IMR-90 (cell line): ENCODE results near the gene PAGE2. TPM values are rescaled to one million over a fixed set of nuclear protein-coding genes. Genes with fewer than 3 reads are reported as not detected.
"Not testable (repeated sequence)": the region's sequence is repeated elsewhere in the genome, so short reads cannot be mapped to it uniquely, and the experiment has no call there.

Source experiments
- ATAC-seq: fragments of 200-7000 bp; cut with Tn5 transposase; 2 replicates; pipeline ENCODE4 v1.9.1; 2020; ENCODE audit warnings: low read depth, mild to moderate bottlenecking, moderate library complexity
- BruUV-seq: library from RNA; stranded (reverse); fragments of 400-500 nt; replicated peaks from 2 replicates; lab custom pipeline; 2021; lab: Mats Ljungman, UMichigan
- CTCF ChIA-PET: fragments of 300-600 bp; formaldehyde crosslinking; extraction: SDS; loops from one replicate; lab custom pipeline; 2021; ENCODE audit warnings: antibody characterized with exemption; lab: Yijun Ruan, JAX
- POLR2A ChIA-PET: fragments of 300-600 bp; sonication (Branson Sonifier 250); formaldehyde crosslinking; loops from one replicate; lab custom pipeline; 2022; ENCODE audit warnings: antibody characterized with exemption; ENCODE audit not compliant: unreplicated experiment; lab: Charles Lee
- DNase-seq: peaks from one replicate; pipeline ENCODE4 v3.0.0; 2013
- H2AFZ ChIP-seq: replicated peaks from 2 replicates; pipeline ENCODE3; 2013; ENCODE audit warnings: low read length, mild to moderate bottlenecking; ENCODE audit not compliant: poor library complexity
- H2AK5ac ChIP-seq: 2 replicates; pipeline ENCODE4 v1.6.1; 2013; ENCODE audit warnings: low read depth, low read length, inconsistent platforms
- H2AK9ac ChIP-seq: replicated peaks from 2 replicates; pipeline ENCODE3; 2013; ENCODE audit warnings: mild to moderate bottlenecking, low read depth, low read length, moderate library complexity; ENCODE audit not compliant: poor library complexity
- H2BK120ac ChIP-seq: 2 replicates; pipeline ENCODE4 v1.6.1; 2013; ENCODE audit warnings: low read depth, low read length, inconsistent platforms
- H2BK15ac ChIP-seq: 3 replicates; pipeline ENCODE4 v1.6.1; 2013; ENCODE audit warnings: low read depth, low read length, inconsistent platforms
- H2BK20ac ChIP-seq: 2 replicates; pipeline ENCODE4 v1.6.1; 2013; ENCODE audit warnings: low read depth, mild to moderate bottlenecking, inconsistent platforms, low read length, moderate library complexity
- H2BK5ac ChIP-seq: 2 replicates; pipeline ENCODE4 v1.6.1; 2013; ENCODE audit warnings: mild to moderate bottlenecking, low read depth, low read length, inconsistent platforms; ENCODE audit not compliant: poor library complexity, severe bottlenecking
- H3K14ac ChIP-seq: replicated peaks from 2 replicates; pipeline ENCODE4 v1.6.1; 2013; ENCODE audit warnings: low read depth, low read length, inconsistent platforms
- H3K18ac ChIP-seq: 2 replicates; pipeline ENCODE4 v1.6.1; 2013; ENCODE audit warnings: low read depth, low read length, control low read depth
- H3K23ac ChIP-seq: 2 replicates; pipeline ENCODE4 v1.6.1; 2013; ENCODE audit warnings: low read depth, low read length, inconsistent platforms
- H3K27ac ChIP-seq: 2 replicates; pipeline ENCODE4 v1.5.1; 2013; ENCODE audit warnings: mild to moderate bottlenecking, control low read depth, low read length; ENCODE audit not compliant: insufficient read depth
- H3K27me3 ChIP-seq: 2 replicates; pipeline ENCODE4 v1.6.1; 2013; ENCODE audit warnings: low read length; ENCODE audit not compliant: control insufficient read depth, insufficient read depth
- H3K36me3 ChIP-seq: 2 replicates; pipeline ENCODE4 v1.6.1; 2013; ENCODE audit warnings: low read length, mixed read lengths; ENCODE audit not compliant: control insufficient read depth, insufficient read depth
- H3K4ac ChIP-seq: 2 replicates; pipeline ENCODE4 v1.6.1; 2013; ENCODE audit warnings: low read depth, low read length, inconsistent platforms
- H3K4me1 ChIP-seq: 2 replicates; pipeline ENCODE4 v1.6.1; 2013; ENCODE audit warnings: low read length, mixed read lengths; ENCODE audit not compliant: control insufficient read depth, insufficient read depth
- H3K4me2 ChIP-seq: 2 replicates; pipeline ENCODE4 v1.6.1; 2013; ENCODE audit warnings: low read depth, mild to moderate bottlenecking, control low read depth, low read length, moderate library complexity
- H3K4me3 ChIP-seq: 2 replicates; pipeline ENCODE4 v1.5.1; 2013; ENCODE audit warnings: low read depth, mild to moderate bottlenecking, control low read depth, low read length, moderate library complexity; ENCODE audit not compliant: insufficient read depth
- H3K56ac ChIP-seq: 2 replicates; pipeline ENCODE4 v1.6.1; 2013; ENCODE audit warnings: low read length, inconsistent platforms; ENCODE audit not compliant: insufficient read depth; ENCODE audit errors: extremely low read depth
- H3K79me1 ChIP-seq, 2 experiments: 2 replicates each; pipeline ENCODE4 v1.6.1; 2013; ENCODE audit warnings: low read length in 2 of 2, inconsistent platforms in 1 of 2, low read depth in 1 of 2
- H3K9ac ChIP-seq: 2 replicates; pipeline ENCODE4 v1.6.1; 2013; ENCODE audit warnings: low read depth, low read length, control low read depth
- H3K9me1 ChIP-seq: 2 replicates; pipeline ENCODE4 v1.6.1; 2013; ENCODE audit warnings: low read length, inconsistent platforms; ENCODE audit not compliant: insufficient read depth
- H3K9me3 ChIP-seq: 2 replicates; pipeline ENCODE4 v1.6.1; 2013; ENCODE audit warnings: low read length; ENCODE audit not compliant: control insufficient read depth, insufficient read depth
- H4K20me1 ChIP-seq: 2 replicates; pipeline ENCODE4 v1.6.1; 2013; ENCODE audit warnings: low read length, inconsistent platforms; ENCODE audit not compliant: insufficient read depth
- H4K5ac ChIP-seq: 2 replicates; pipeline ENCODE4 v1.6.1; 2013; ENCODE audit warnings: mild to moderate bottlenecking, low read depth, low read length, control low read depth
- H4K8ac ChIP-seq, 2 experiments: 2 replicates each; pipeline ENCODE4 v1.6.1; 2013; ENCODE audit warnings: low read depth in 2 of 2, low read length in 2 of 2, control low read depth in 1 of 2, inconsistent platforms in 1 of 2
- H4K91ac ChIP-seq: 2 replicates; pipeline ENCODE4 v1.6.1; 2013; ENCODE audit warnings: low read depth, low read length, inconsistent platforms; ENCODE audit not compliant: insufficient read depth
- WGBS, 2 experiments: methylation state at CpG; one replicate each; pipeline versions ENCODE4 v1.1.5 to v1.1.7; 2013; ENCODE audit warnings: missing lambda C conversion rate in 2 of 2; ENCODE audit not compliant: insufficient read length in 1 of 2; ENCODE audit errors: extremely low coverage in 2 of 2; 5-methylcytosine and 5-hydroxymethylcytosine counted together
- dilution Hi-C: fragments of 300-500 bp; cut with HindIII; formaldehyde crosslinking; loops from one replicate; pipeline ENCODE4 v1.14.3; 2018; ENCODE audit warnings: low sequenced_read_pairs; ENCODE audit not compliant: unreplicated experiment
- in situ Hi-C: fragments of 300-500 bp; cut with MboI; formaldehyde crosslinking; loops from 3 replicates; pipeline ENCODE4 v1.14.3; 2019; ENCODE audit warnings: low sequenced_read_pairs, inconsistent platforms, mixed read lengths
- intact Hi-C: fragments of 100-400 bp; cut with micrococcal nuclease; formaldehyde crosslinking; loops from 2 replicates; pipeline ENCODE4 v1.10.0; 2022
- polyA plus RNA-seq, 3 experiments: library from polyadenylated mRNA; depleted of rRNA; stranded (reverse); fragments of >200 nt; gene quantifications; 2 replicates each; pipeline ENCODE4 v1.2.3, GENCODE V29; 2012; ENCODE audit warnings: low replicate concordance in 1 of 3
- total RNA-seq: library from RNA; depleted of rRNA; stranded (reverse); fragments of >200 nt; gene quantifications from 2 replicates; pipeline ENCODE4 v1.2.3, GENCODE V29; 2012

PAGE2 gene
- total and polyA plus RNA-seq, 2 of the 4 experiments (the other 2 are of a cell fraction), result not detected

- H2BK15ac ChIP-seq, H3K4me2 ChIP-seq, H3K4me3 ChIP-seq, H3K27me3 ChIP-seq, ATAC-seq, H3K79me1 ChIP-seq, H4K20me1 ChIP-seq, H3K27ac ChIP-seq, dilution Hi-C loops, H2BK5ac ChIP-seq, intact Hi-C loops, H2BK120ac ChIP-seq, H3K9ac ChIP-seq, H3K14ac ChIP-seq, H3K4ac ChIP-seq, H3K9me3 ChIP-seq, DNase-seq, H2AK5ac ChIP-seq, H3K9me1 ChIP-seq, H4K5ac ChIP-seq, H2AFZ ChIP-seq, H3K56ac ChIP-seq, H2BK20ac ChIP-seq, H4K8ac ChIP-seq, H3K23ac ChIP-seq, CTCF ChIA-PET, H3K36me3 ChIP-seq, H2AK9ac ChIP-seq, H3K4me1 ChIP-seq, H3K18ac ChIP-seq, BruUV-seq, H4K91ac ChIP-seq, in situ Hi-C loops: not testable (repeated sequence)
- WGBS, 2 experiments, result no CpG with 5 or more reads among the region's 7 CpGs
- POLR2A ChIA-PET, result interaction anchor here (0.7 kb wide), 1 partner anchor 20 kb away, joined by 4 read pairs; no protein-coding TSS in a partner anchor
These were observed 27.8 kb downstream of the PAGE2 start for GRCh38 chrX:55116589-55116988.
